Measurements from ENCODE around the gene ANKRD52. TPM values are rescaled to one million over a fixed set of nuclear protein-coding genes. Genes with fewer than 3 reads are reported as not detected.

ANKRD52 gene
- total and polyA plus RNA-seq, 4 donors: 4.4 to 37.9 (median 19.9) TPM

DNA sequence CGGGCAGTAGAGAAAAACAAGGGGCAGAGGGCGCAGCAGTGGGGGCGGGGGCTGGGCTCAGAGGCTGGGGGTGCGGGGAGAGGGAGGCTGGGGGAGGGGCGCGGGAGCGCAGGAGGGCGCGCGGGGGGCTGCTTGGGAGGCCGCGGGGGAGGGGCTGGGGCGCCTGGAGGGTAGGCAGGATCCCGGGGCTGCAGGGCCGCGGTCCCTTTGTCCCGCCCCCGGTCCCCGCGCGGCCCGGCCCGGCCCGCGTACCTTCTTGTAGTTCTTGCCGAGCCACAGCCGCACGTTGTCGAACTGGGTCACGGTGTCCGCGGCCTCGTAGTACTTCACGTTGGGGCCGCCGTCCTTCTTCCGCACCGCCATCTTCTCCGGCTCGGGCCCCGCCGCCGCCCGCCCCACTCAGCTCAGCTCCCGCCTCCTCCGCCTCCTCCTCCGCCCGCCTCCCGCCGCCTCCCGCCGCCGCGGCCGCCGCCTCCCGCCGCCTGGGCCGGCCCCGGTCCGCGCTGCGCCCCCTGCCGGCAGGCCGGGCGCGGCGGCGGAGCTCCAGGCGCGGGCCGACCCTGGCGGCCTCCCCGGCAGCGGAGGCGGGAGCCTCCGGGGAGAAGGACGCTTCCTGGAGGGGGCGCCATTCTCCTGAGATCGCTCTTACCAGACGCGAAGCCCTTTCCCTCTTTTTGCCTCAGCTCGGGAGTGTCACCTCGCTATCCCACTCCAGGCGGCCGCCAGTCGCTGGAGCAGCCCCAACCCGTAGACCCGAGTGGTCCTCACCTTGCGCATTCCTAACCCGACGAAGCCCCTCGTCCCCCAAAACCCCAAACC, 68.9 kb downstream of the ANKRD52 start, which contains the start of gene SMARCC2:
Gene SMARCC2 (minus strand): TSS at position 385 of the 819 bp plus-strand sequence. CDS start 22 bp downstream, at position 363.
- peak within 1 kb of the TSS; percentile 54 to 94 for H3K4me3 ChIP-seq (ENCODE audit: low read length in 2 of 2)
- ATAC-seq (ENCODE audit: low FRiP score) (peak; percentile 94), DNase-seq (peak; percentile 94 to 96)
- peak within 1 kb of the TSS; percentile 62 to 99 for H3K27ac ChIP-seq (ENCODE audit: low read depth in 1 of 2, low read length in 2 of 2)
- no peaks in the 10 kb centered on the region for H3K9me3 ChIP-seq (ENCODE audit: control insufficient read depth, low read length)
- H3K27me3 ChIP-seq (ENCODE audit: control insufficient read depth in 1 of 2, insufficient read depth in 2 of 2, low read length in 1 of 2): no peaks in the 10 kb centered on the region
- WGBS, 2 donors: 1% methylated on average over 55 to 93 of the region's 93 CpGs
- intact Hi-C loops (cut with DNase I): loop anchor here (1.0 to 2.0 kb wide), 4 partner anchors 29 to 71 kb away; partner anchors contain the start of gene ZC3H10 (in 1 of the 2)
- H3K4me1 ChIP-seq (ENCODE audit: control insufficient read depth in 1 of 2, insufficient read depth in 2 of 2, low read length in 2 of 2): no peaks in the 10 kb centered on the region
- H3K36me3 ChIP-seq (ENCODE audit: control insufficient read depth in 1 of 2, insufficient read depth in 2 of 2, low read length in 1 of 2): peaks cover 3 to 4% of the 10 kb centered on the region in 2 donors

DNA sequence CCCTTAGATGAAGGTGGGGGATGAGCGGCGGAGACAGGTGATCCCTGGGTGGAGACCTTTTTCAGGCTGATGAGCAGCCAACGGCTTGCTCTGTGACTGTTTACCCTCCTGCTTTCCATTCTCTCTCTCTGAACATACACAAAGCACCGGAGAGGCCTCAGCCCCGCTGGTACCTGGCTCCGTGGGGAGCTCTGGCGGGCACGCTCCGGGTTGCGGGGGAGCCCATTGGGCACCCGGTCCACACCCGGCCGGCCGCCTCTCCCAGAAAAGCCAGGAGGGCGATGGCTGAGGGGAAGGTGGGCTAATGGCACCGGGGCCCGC, 69.4 kb downstream of the ANKRD52 start:
- WGBS, 2 donors: 1% methylated on average over 17 of the region's 17 CpGs
- Histone ChIP-seq H3K27me3 (ENCODE audit: control insufficient read depth in 1 of 2, insufficient read depth in 2 of 2, low read length in 1 of 2) (no peaks in the 10 kb centered on the region), H3K27ac (ENCODE audit: low read depth in 1 of 2, low read length in 2 of 2) (peak overlapping the region; percentile 1 to 76), H3K4me3 (ENCODE audit: low read length in 2 of 2) (peak overlapping the region; percentile 54 to 94), H3K9me3 (ENCODE audit: control insufficient read depth, low read length) (no peaks in the 10 kb centered on the region), H3K36me3 (ENCODE audit: control insufficient read depth in 1 of 2, insufficient read depth in 2 of 2, low read length in 1 of 2) (peaks cover 6 to 7% of the 10 kb centered on the region in 2 donors), H3K4me1 (ENCODE audit: control insufficient read depth in 1 of 2, insufficient read depth in 2 of 2, low read length in 2 of 2) (no peaks in the 10 kb centered on the region)
- ATAC-seq (ENCODE audit: low FRiP score): peak; percentile 3
- DNase-seq: no peak
- intact Hi-C loops (cut with DNase I): loop anchor here (1.0 to 2.0 kb wide), 4 partner anchors 28 to 70 kb away; partner anchors contain the start of gene ZC3H10 (in 1 of the 2)

DNA sequence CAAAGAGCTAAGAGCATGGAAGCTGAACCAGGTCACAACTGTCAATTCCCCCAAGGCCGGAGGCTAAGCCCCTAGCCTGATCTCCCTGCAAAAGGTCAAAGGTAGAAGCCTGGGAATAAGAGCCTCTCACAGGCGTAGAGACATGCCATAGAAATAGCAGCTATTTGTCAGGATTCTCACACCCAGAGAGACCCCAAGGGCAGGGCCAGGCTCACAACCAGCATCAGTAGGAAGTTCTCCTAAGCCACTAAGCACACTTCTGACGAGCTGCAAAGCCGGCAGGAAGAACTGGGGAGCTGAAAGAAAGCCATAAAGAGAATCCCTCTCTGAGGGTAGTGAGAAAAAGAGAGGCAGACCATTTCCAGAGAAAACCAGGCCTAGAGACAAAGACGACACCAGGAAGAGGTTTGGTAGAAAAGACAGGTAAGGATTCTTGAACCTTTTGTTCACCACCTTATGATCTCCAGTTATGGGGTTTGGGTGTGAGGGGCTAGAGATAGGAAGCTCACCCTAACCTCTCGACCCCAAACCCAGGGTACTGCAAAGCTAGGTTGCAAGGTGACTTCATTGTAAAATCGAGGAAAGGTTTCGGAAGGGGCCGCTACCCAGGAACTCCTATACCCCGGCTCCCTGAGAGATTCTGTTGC, 69.9 kb downstream of the ANKRD52 start:
- intact Hi-C loops (cut with DNase I): loop anchor here (2.0 kb wide), 3 partner anchors 27 to 69 kb away; partner anchors contain the start of gene ZC3H10 (in 1 of the 2)
- no peaks in the 10 kb centered on the region for H3K9me3 ChIP-seq (ENCODE audit: control insufficient read depth, low read length)
- WGBS, 2 donors: 8 to 9% methylated on average over 10 of the region's 10 CpGs
- ATAC-seq (ENCODE audit: low FRiP score) (no peak), DNase-seq (no peak)
- no peaks in the 10 kb centered on the region for H3K4me1 ChIP-seq (ENCODE audit: control insufficient read depth in 1 of 2, insufficient read depth in 2 of 2, low read length in 2 of 2)
- peaks cover 6 to 9% of the 10 kb centered on the region in 2 donors for H3K36me3 ChIP-seq (ENCODE audit: control insufficient read depth in 1 of 2, insufficient read depth in 2 of 2, low read length in 1 of 2)
- H3K4me3 ChIP-seq (ENCODE audit: low read length in 2 of 2): peak overlapping the region; percentile 54 to 94
- H3K27me3 ChIP-seq (ENCODE audit: control insufficient read depth in 1 of 2, insufficient read depth in 2 of 2, low read length in 1 of 2): no peaks in the 10 kb centered on the region
- H3K27ac ChIP-seq (ENCODE audit: low read depth in 1 of 2, low read length in 2 of 2): peak overlapping the region; percentile 1 to 76

Other genes with a start within 250 kb of the ANKRD52 start
- gene IKZF4, start 237.3 kb downstream of the ANKRD52 start, total RNA-seq: 10 to 100 TPM in 1 of 2 donors, 1 to 10 TPM in 1; 9.8 to 12.2 TPM
- 1 to 10 TPM; 1.8 to 5.3 TPM for gene IKZF4, start 237.3 kb downstream of the ANKRD52 start, polyA plus RNA-seq
- gene RPS26, start 216.5 kb downstream of the ANKRD52 start, total RNA-seq: 10 to 100 TPM; 40.5 to 69.1 TPM
- gene RPS26, start 216.5 kb downstream of the ANKRD52 start, polyA plus RNA-seq: 1,000 to 10,000 TPM in 1 of 2 donors, 100 to 1,000 TPM in 1; 973 to 1,454 TPM
- gene ERBB3, start 178.2 kb downstream of the ANKRD52 start, total RNA-seq: 1 to 10 TPM; 3.2 to 5.1 TPM
- 1 to 10 TPM in 1 of 2 donors, under 1 TPM in 1; 0.23 to 9.6 TPM for gene ERBB3, start 178.2 kb downstream of the ANKRD52 start, polyA plus RNA-seq
- 10 to 100 TPM; 59.9 to 63.5 TPM for gene PA2G4, start 153.8 kb downstream of the ANKRD52 start, total RNA-seq
- 10 to 100 TPM; 79.6 to 80.8 TPM for gene PA2G4, start 153.8 kb downstream of the ANKRD52 start, polyA plus RNA-seq
- gene RPL41, start 141.8 kb downstream of the ANKRD52 start, total RNA-seq: 1,000 to 10,000 TPM; 2,225 to 2,370 TPM
- gene RPL41, start 141.8 kb downstream of the ANKRD52 start, polyA plus RNA-seq: 1,000 to 10,000 TPM; 5,850 to 7,278 TPM
- gene ZC3H10, start 140.1 kb downstream of the ANKRD52 start, total RNA-seq: 1 to 10 TPM; 8.9 to 9.6 TPM
- 1 to 10 TPM; 1.8 to 3.1 TPM for gene ZC3H10, start 140.1 kb downstream of the ANKRD52 start, polyA plus RNA-seq
- 100 to 1,000 TPM; 103 to 106 TPM for gene ESYT1, start 130.1 kb downstream of the ANKRD52 start, total RNA-seq
- 10 to 100 TPM; 27.0 to 54.6 TPM for gene ESYT1, start 130.1 kb downstream of the ANKRD52 start, polyA plus RNA-seq
- gene MYL6B, start 105.8 kb downstream of the ANKRD52 start, total RNA-seq: 10 to 100 TPM; 30.2 to 34.2 TPM
- gene MYL6B, start 105.8 kb downstream of the ANKRD52 start, polyA plus RNA-seq: 100 to 1,000 TPM in 1 of 2 donors, 10 to 100 TPM in 1; 66.6 to 101 TPM
- gene MYL6, start 100.0 kb downstream of the ANKRD52 start, total RNA-seq: 1,000 to 10,000 TPM; 1,811 to 3,292 TPM
- gene MYL6, start 100.0 kb downstream of the ANKRD52 start, polyA plus RNA-seq: 1,000 to 10,000 TPM; 5,914 to 7,311 TPM
- gene SMARCC2, start 68.9 kb downstream of the ANKRD52 start, total RNA-seq: 100 to 1,000 TPM; 118 to 140 TPM
- gene SMARCC2, start 68.9 kb downstream of the ANKRD52 start, polyA plus RNA-seq: 10 to 100 TPM; 45.0 to 56.2 TPM
- gene RNF41, start 36.5 kb downstream of the ANKRD52 start, total RNA-seq: 10 to 100 TPM; 50.9 to 61.4 TPM
- 10 to 100 TPM; 32.9 to 39.3 TPM for gene RNF41, start 36.5 kb downstream of the ANKRD52 start, polyA plus RNA-seq
- 10 to 100 TPM; 18.6 to 19.7 TPM for gene NABP2, start 34.0 kb downstream of the ANKRD52 start, total RNA-seq
- 10 to 100 TPM; 25.7 to 28.6 TPM for gene NABP2, start 34.0 kb downstream of the ANKRD52 start, polyA plus RNA-seq
- not detected for gene SLC39A5, start 28.3 kb downstream of the ANKRD52 start, total RNA-seq
- 10 to 100 TPM in 1 of 2 donors, 1 to 10 TPM in 1; 1.1 to 21.4 TPM for gene SLC39A5, start 28.3 kb downstream of the ANKRD52 start, polyA plus RNA-seq
- gene COQ10A, start 8.6 kb upstream of the ANKRD52 start, total RNA-seq: 10 to 100 TPM; 11.1 to 11.2 TPM
- 10 to 100 TPM; 11.9 to 18.9 TPM for gene COQ10A, start 8.6 kb upstream of the ANKRD52 start, polyA plus RNA-seq
- gene CS, start 41.9 kb upstream of the ANKRD52 start, total RNA-seq: 100 to 1,000 TPM; 103 to 104 TPM
- gene CS, start 41.9 kb upstream of the ANKRD52 start, polyA plus RNA-seq: 10 to 100 TPM; 49.5 to 56.3 TPM
- gene CNPY2, start 57.6 kb upstream of the ANKRD52 start, total RNA-seq: 10 to 100 TPM; 72.2 to 92.0 TPM
- 100 to 1,000 TPM in 1 of 2 donors, 10 to 100 TPM in 1; 96.2 to 149 TPM for gene CNPY2, start 57.6 kb upstream of the ANKRD52 start, polyA plus RNA-seq
- gene PAN2, start 75.6 kb upstream of the ANKRD52 start, total RNA-seq: 10 to 100 TPM; 40.1 to 83.5 TPM
- gene PAN2, start 75.6 kb upstream of the ANKRD52 start, polyA plus RNA-seq: 10 to 100 TPM in 1 of 2 donors, 1 to 10 TPM in 1; 6.1 to 73.2 TPM
- gene IL23A, start 80.5 kb upstream of the ANKRD52 start, total RNA-seq: under 1 TPM in 1 of 2 donors, not detected in 1; 0.52 TPM
- not detected for gene IL23A, start 80.5 kb upstream of the ANKRD52 start, polyA plus RNA-seq
- gene STAT2, start 101.7 kb upstream of the ANKRD52 start, total RNA-seq: 100 to 1,000 TPM; 129 to 191 TPM
- gene STAT2, start 101.7 kb upstream of the ANKRD52 start, polyA plus RNA-seq: 100 to 1,000 TPM in 1 of 2 donors, 10 to 100 TPM in 1; 20.0 to 111 TPM
- gene APOF, start 104.5 kb upstream of the ANKRD52 start, total RNA-seq: not detected
- gene APOF, start 104.5 kb upstream of the ANKRD52 start, polyA plus RNA-seq: under 1 TPM in 1 of 2 donors, not detected in 1; 0.50 TPM
- 1 to 10 TPM; 4.0 to 5.9 TPM for gene TIMELESS, start 191.0 kb upstream of the ANKRD52 start, total RNA-seq
- 1 to 10 TPM; 1.8 to 4.6 TPM for gene TIMELESS, start 191.0 kb upstream of the ANKRD52 start, polyA plus RNA-seq
- not detected for gene MIP, start 196.3 kb upstream of the ANKRD52 start, total RNA-seq
- gene MIP, start 196.3 kb upstream of the ANKRD52 start, polyA plus RNA-seq: not detected
- gene SPRYD4, start 210.2 kb upstream of the ANKRD52 start, total RNA-seq: 1 to 10 TPM; 2.1 to 3.6 TPM
- 1 to 10 TPM; 1.6 to 1.8 TPM for gene SPRYD4, start 210.2 kb upstream of the ANKRD52 start, polyA plus RNA-seq
- gene GLS2, start 229.8 kb upstream of the ANKRD52 start, total RNA-seq: 1 to 10 TPM in 1 of 2 donors, under 1 TPM in 1; 0.58 to 1.5 TPM
- gene GLS2, start 229.8 kb upstream of the ANKRD52 start, polyA plus RNA-seq: 1 to 10 TPM; 1.0 to 1.4 TPM